Esophagus muscularis mucosa (tissue), 4 donors: ENCODE measurements around the gene POLR2E. TPM values are rescaled to one million over a fixed set of nuclear protein-coding genes. Genes with fewer than 3 reads are reported as not detected.
A peak's percentile ranks its signal among the peaks of the same experiment; 100 is the strongest.

ENCODE experiments used
- DNase-seq: peaks from one replicate; pipeline ENCODE4 v3.0.0-alpha.2; 2017; ENCODE audit errors: extremely low spot score
- H3K27ac ChIP-seq, 4 donors: fragments of 200-600 bp; sonication (generic); replicated peaks in 1 of 4; 1 replicate in 3 of 4; 2 replicates in 1 of 4; pipeline ENCODE4 v1.5.1; 2016 to 2019; ENCODE audit warnings: mild to moderate bottlenecking in 1 of 4
- H3K27me3 ChIP-seq, 4 donors: fragments of 200-600 bp; sonication (generic); one replicate each; pipeline versions ENCODE4 v1.5.1 to v1.6.0; 2016 to 2019
- H3K36me3 ChIP-seq, 4 donors: fragments of 200-600 bp; sonication (generic); one replicate each; pipeline ENCODE4 v1.5.1; 2016 to 2019
- H3K4me1 ChIP-seq, 4 donors: fragments of 200-600 bp; sonication (generic); one replicate each; pipeline ENCODE4 v1.5.1; 2016 to 2019
- H3K4me3 ChIP-seq, 4 donors: fragments of 200-600 bp; sonication (generic); 1 replicate in 2 of 4; 2 replicates in 2 of 4; pipeline ENCODE4 v1.5.1; 2016 to 2019; ENCODE audit warnings: mild to moderate bottlenecking in 4 of 4, moderate library complexity in 1 of 4
- H3K9me3 ChIP-seq, 4 donors: fragments of 200-600 bp; sonication (generic); 1 replicate in 3 of 4; 2 replicates in 1 of 4; pipeline ENCODE4 v1.5.1; 2016 to 2019
- EP300 ChIP-seq: sonication (generic); formaldehyde crosslinking; IDR thresholded peaks from one replicate; pipeline ENCODE4 v1.6.1; 2017; ENCODE audit warnings: antibody characterized with exemption
- POLR2A ChIP-seq: fragments of 450-650 bp; IDR thresholded peaks from one replicate; pipeline ENCODE4 v1.6.1; 2017; ENCODE audit warnings: antibody characterized with exemption, moderate library complexity, mild to moderate bottlenecking, low read depth
- POLR2AphosphoS5 ChIP-seq, 2 donors: sonication (generic); formaldehyde crosslinking; IDR thresholded peaks; one replicate each; pipeline ENCODE4 v1.6.1; 2017; ENCODE audit warnings: antibody characterized with exemption in 2 of 2
- WGBS: methylation state at CpG from one replicate; pipeline ENCODE4 v1.1.5; 2018; 5-methylcytosine and 5-hydroxymethylcytosine counted together
- intact Hi-C: fragments of 100-400 bp; cut with DNase I; formaldehyde crosslinking; loops from one replicate; pipeline ENCODE4 v1.15.1; 2023
- total RNA-seq, 4 donors: library from RNA; depleted of rRNA; stranded (reverse); fragments of >200 nt; gene quantifications; one replicate each; pipeline versions ENCODE4 v1.1.0 to v1.2.1, GENCODE V29; 2016
- TF ChIP-seq, protein P1 (sequence below), 3 experiments: fragments of 200-600 bp in 2 of 3; fragments of 450-650 bp in 1 of 3; sonication (generic) in 2 of 3; IDR thresholded peaks; one replicate each; pipeline ENCODE4 v1.5.1; 2017 to 2019; ENCODE audit warnings: antibody characterized with exemption in 3 of 3, mild to moderate bottlenecking in 2 of 3, moderate library complexity in 1 of 3

The POLR2E gene
- 100 to 1,000 TPM in 3 of 4 donors, 10 to 100 TPM in 1; 96.8 to 198 (median 135) TPM for total RNA-seq

DNA sequence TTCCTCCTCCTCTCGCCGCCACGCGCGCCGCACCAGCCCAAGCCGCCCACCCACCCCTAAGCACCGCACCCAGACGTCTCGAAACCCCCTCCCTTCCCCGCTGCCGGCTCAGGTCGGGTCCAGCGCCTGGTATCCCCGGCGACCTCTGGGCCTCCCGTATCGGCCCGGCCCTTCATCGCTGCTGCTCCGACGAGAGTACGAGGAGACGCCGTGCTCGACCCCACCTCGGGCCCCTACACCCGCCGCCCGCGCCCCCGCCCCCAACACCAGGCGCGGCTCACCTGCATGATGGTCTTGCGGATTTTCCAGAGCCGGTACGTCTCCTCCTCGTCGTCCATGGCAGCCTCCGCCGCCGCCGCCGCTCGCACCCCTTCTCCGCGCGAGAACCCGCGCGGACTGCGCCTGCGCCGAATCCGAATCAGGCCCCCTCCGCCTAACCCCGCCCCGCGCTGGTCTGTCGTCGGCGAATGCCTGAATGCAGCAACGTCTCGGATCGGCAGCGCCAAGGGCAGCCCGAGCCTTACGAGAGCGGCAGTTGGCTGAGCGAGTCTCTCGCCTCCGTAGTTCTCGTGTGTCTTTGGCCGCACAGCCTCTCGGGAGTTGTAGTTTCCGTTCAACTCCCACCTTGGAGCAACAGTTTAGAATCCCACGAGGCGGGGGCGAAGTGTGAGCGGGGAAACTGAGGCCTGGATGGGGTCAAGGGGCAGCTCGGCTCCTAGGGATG is at the start of gene POLR2E:
POLR2E (minus strand) TSS at position 398 of the 724 bp plus-strand sequence; CDS start at position 338, 60 bp downstream.
- peaks cover 7 to 38% (median 34%) of the 10 kb centered on the region in 4 donors for H3K36me3 ChIP-seq
- intact Hi-C loops = loop anchor here (5.0 kb wide), 1 partner anchor 53 kb away; the partner anchor contains the start of gene ABCA7
- peak within 1 kb of the TSS; percentile 70 to 99 (median 87) for H3K4me3 ChIP-seq
- WGBS = under 1% methylated on average over 21 of the region's 81 CpGs
- H3K27ac ChIP-seq = peak within 1 kb of the TSS; percentile 73 to 83 (median 77)
- TF ChIP-seq EP300 = no peak
- peak; percentile 58 for TF ChIP-seq POLR2A
- TF ChIP-seq POLR2AphosphoS5 (IDR thresholded peaks at IDR 0.05) = peak; percentile 93 to 97
- TF ChIP-seq, protein P1, sequence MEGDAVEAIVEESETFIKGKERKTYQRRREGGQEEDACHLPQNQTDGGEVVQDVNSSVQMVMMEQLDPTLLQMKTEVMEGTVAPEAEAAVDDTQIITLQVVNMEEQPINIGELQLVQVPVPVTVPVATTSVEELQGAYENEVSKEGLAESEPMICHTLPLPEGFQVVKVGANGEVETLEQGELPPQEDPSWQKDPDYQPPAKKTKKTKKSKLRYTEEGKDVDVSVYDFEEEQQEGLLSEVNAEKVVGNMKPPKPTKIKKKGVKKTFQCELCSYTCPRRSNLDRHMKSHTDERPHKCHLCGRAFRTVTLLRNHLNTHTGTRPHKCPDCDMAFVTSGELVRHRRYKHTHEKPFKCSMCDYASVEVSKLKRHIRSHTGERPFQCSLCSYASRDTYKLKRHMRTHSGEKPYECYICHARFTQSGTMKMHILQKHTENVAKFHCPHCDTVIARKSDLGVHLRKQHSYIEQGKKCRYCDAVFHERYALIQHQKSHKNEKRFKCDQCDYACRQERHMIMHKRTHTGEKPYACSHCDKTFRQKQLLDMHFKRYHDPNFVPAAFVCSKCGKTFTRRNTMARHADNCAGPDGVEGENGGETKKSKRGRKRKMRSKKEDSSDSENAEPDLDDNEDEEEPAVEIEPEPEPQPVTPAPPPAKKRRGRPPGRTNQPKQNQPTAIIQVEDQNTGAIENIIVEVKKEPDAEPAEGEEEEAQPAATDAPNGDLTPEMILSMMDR (IDR thresholded peaks at IDR 0.05) = no peak
- H3K27me3 ChIP-seq = no peaks in the 10 kb centered on the region
- H3K4me1 ChIP-seq = peaks cover 35 to 54% (median 47%) of the 10 kb centered on the region in 4 donors
- H3K9me3 ChIP-seq = no peaks in the 10 kb centered on the region
- DNase-seq = peak; percentile 99

DNA sequence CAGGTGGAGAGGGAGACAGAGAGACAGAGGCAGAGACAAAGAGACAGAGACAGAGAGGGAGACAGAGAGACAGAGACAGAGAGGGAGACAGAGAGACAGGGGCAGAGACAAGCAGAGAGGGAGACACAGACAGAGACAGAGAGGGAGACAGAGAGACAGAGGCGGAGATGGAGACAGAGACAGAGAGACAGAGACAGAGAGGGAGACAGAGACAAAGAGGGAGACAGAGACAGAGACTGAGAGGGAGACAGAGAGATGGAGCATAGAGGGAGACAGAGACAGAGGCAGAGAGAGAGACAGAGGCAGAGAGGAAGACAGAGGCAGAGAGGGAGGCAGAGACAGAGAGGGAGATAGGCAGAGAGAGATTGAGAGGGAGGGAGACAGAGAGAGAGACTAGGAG is 49.6 kb upstream of the POLR2E start:
- Histone ChIP-seq H3K4me1 (peaks cover under 1 to 7% (median 3%) of the 10 kb centered on the region in 4 donors), H3K36me3 (peaks cover 10 to 71% (median 66%) of the 10 kb centered on the region in 4 donors), H3K27me3 (no peaks in the 10 kb centered on the region), H3K9me3 (no peaks in the 10 kb centered on the region), H3K4me3 (no peak overlapping the region), H3K27ac (no peak overlapping the region)
- TF ChIP-seq, protein P1 (IDR thresholded peaks at IDR 0.05) = no peak
- TF ChIP-seq EP300 (no peak), POLR2AphosphoS5 (IDR thresholded peaks at IDR 0.05) (no peak), POLR2A (no peak)
- intact Hi-C loops = no loop called here
- DNase-seq = no peak
- WGBS = 96% methylated on average over 1 of the region's 1 CpG

DNA sequence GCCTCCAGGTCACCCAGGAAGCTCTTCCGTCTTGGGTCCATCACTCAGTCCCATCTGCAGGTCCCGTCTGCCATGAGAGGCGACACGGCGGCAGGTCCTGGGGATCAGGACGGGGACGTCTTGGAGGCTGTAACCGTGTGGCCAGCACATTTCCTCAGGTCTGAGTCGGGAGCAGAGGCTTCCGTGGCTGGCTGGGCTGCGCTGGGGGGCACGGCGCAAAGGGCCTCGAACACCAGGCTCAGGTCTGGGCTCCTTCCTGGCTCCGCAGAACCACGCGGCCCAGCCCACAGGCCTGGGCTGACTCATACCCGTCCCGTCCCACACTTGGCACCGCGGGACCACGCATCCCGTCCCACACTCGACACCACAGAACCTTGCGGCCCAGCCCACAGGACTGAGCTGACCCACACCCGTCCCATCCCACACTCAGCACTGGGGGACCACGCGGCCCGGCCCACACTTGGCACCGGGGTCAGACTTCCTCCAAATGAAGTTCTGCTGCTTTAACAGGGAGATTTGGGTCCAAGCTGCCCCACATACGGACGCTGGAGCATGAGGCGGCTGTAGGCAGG is 48.7 kb upstream of the POLR2E start:
- H3K27ac ChIP-seq = no peak overlapping the region
- WGBS = 92% methylated on average over 28 of the region's 33 CpGs
- H3K4me3 ChIP-seq = no peak overlapping the region
- intact Hi-C loops = no loop called here
- TF ChIP-seq POLR2A (no peak), POLR2AphosphoS5 (IDR thresholded peaks at IDR 0.05) (no peak), EP300 (no peak)
- TF ChIP-seq, protein P1 (IDR thresholded peaks at IDR 0.05) = no peak
- H3K36me3 ChIP-seq = peaks cover 10 to 68% (median 62%) of the 10 kb centered on the region in 4 donors
- DNase-seq = no peak
- no peaks in the 10 kb centered on the region for H3K27me3 ChIP-seq
- no peaks in the 10 kb centered on the region for H3K9me3 ChIP-seq
- no peaks in the 10 kb centered on the region for H3K4me1 ChIP-seq

DNA sequence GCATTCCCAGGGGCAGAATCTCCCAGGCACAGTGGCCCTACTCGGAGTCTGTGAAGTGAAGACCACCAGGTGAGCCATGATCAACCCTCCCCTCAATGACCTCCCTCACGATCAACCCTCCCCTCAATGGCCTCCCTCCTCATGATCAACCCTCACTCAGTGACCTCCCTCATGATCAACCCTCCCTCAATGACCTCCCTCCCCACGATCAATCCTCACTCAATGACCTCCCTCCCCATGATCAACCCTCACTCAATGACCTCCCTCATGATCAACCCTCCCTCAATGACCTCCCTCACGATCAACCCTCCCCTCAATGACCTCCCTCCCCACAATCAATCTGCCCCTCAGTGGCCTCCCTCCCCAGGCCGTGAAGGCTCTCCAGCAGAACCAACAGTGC is 46.8 kb upstream of the POLR2E start:
- intact Hi-C loops = no loop called here
- no peak overlapping the region for H3K27ac ChIP-seq
- H3K4me1 ChIP-seq = peaks cover 0 to 2% (median 1%) of the 10 kb centered on the region in 4 donors
- no peaks in the 10 kb centered on the region for H3K27me3 ChIP-seq
- no peak for DNase-seq
- no peak overlapping the region for H3K4me3 ChIP-seq
- TF ChIP-seq POLR2AphosphoS5 (IDR thresholded peaks at IDR 0.05) (no peak), POLR2A (no peak), EP300 (no peak)
- TF ChIP-seq, protein P1 (IDR thresholded peaks at IDR 0.05) = no peak
- peaks cover 10 to 63% (median 54%) of the 10 kb centered on the region in 4 donors for H3K36me3 ChIP-seq
- 77% methylated on average over 5 of the region's 5 CpGs for WGBS
- no peaks in the 10 kb centered on the region for H3K9me3 ChIP-seq
